ENCODE results near the gene ZNF692. TPM values are rescaled to one million over a fixed set of nuclear protein-coding genes. Genes with fewer than 3 reads are reported as not detected.

The ZNF692 gene
- total and polyA plus RNA-seq, 9 donors, result 13.2 to 47.7 (median 35.4) TPM

DNA sequence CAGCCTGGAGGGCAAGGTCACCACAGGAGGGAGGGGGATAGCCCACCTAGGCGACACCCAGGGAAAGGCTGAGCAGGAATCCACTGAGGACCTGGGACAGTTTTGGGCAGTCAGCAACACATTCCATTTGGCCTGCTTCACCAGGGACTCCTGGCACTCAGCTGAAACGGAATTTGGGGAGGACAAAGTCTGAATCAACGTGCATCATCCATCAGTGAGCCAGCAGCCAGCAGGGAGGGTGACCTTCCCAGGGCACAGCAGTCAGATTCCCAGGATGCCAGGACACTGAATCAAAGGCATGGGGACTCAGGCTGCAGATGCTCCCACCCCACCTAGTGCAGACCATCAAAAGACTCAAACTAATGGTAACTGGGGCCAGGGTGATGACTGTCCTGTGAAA lies 37.8 kb downstream of the ZNF692 start:
- Histone ChIP-seq H3K27ac (no peak overlapping the region), H3K4me1 (ENCODE audit: insufficient read depth) (peaks cover 24% of the 10 kb centered on the region), H3K27me3 (no peaks in the 10 kb centered on the region), H3K36me3 (no peaks in the 10 kb centered on the region), H3K9me3 (no peaks in the 10 kb centered on the region), H3K4me3 (no peak overlapping the region)
- 23 to 49% (median 38%) methylated on average over 3 of the region's 3 CpGs for WGBS, 3 donors
- intact Hi-C loops (cut with DNase I), result no loop called here
- TF ChIP-seq, protein P1, sequence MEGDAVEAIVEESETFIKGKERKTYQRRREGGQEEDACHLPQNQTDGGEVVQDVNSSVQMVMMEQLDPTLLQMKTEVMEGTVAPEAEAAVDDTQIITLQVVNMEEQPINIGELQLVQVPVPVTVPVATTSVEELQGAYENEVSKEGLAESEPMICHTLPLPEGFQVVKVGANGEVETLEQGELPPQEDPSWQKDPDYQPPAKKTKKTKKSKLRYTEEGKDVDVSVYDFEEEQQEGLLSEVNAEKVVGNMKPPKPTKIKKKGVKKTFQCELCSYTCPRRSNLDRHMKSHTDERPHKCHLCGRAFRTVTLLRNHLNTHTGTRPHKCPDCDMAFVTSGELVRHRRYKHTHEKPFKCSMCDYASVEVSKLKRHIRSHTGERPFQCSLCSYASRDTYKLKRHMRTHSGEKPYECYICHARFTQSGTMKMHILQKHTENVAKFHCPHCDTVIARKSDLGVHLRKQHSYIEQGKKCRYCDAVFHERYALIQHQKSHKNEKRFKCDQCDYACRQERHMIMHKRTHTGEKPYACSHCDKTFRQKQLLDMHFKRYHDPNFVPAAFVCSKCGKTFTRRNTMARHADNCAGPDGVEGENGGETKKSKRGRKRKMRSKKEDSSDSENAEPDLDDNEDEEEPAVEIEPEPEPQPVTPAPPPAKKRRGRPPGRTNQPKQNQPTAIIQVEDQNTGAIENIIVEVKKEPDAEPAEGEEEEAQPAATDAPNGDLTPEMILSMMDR (IDR thresholded peaks at IDR 0.05), result no peak
- TF ChIP-seq POLR2A (IDR thresholded peaks at IDR 0.05) (no peak), EP300 (IDR thresholded peaks at IDR 0.05) (no peak)
- DNase-seq, result no peak

DNA sequence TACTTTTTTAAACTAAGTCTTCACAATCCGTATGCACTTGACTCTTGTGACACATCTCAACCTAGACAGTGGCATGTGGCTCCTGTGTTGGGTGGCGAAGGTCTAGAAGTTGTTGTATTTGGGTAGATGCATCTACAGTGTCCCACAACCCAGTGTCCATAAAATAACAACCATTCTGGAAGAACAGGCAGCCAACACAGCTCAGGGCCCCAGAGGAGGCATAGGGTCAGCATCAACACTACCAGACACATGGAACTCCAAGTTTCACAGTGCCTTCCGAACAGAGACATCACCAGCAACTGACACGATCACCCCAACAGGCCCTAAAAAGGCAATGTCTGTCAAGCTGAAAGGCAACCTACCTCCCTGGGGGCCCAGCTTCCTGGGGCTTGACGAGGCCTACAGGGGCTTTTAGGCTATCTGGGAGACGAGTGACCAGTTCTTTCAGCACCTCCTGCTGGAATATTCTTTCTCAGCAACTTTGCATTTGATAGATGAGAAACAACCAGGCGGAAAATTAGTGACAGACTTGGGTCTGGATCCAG lies 38.8 kb downstream of the ZNF692 start:
- Histone ChIP-seq H3K4me3 (no peak overlapping the region), H3K36me3 (no peaks in the 10 kb centered on the region), H3K9me3 (no peaks in the 10 kb centered on the region), H3K27ac (no peak overlapping the region), H3K27me3 (no peaks in the 10 kb centered on the region), H3K4me1 (ENCODE audit: insufficient read depth) (peaks cover 24% of the 10 kb centered on the region)
- DNase-seq, result no peak
- WGBS, 3 donors, result 84 to 88% (median 85%) methylated on average over 7 of the region's 7 CpGs
- intact Hi-C loops (cut with DNase I), result no loop called here
- TF ChIP-seq, protein P1 (IDR thresholded peaks at IDR 0.05), result no peak
- TF ChIP-seq POLR2A (IDR thresholded peaks at IDR 0.05) (no peak), EP300 (IDR thresholded peaks at IDR 0.05) (no peak)

DNA sequence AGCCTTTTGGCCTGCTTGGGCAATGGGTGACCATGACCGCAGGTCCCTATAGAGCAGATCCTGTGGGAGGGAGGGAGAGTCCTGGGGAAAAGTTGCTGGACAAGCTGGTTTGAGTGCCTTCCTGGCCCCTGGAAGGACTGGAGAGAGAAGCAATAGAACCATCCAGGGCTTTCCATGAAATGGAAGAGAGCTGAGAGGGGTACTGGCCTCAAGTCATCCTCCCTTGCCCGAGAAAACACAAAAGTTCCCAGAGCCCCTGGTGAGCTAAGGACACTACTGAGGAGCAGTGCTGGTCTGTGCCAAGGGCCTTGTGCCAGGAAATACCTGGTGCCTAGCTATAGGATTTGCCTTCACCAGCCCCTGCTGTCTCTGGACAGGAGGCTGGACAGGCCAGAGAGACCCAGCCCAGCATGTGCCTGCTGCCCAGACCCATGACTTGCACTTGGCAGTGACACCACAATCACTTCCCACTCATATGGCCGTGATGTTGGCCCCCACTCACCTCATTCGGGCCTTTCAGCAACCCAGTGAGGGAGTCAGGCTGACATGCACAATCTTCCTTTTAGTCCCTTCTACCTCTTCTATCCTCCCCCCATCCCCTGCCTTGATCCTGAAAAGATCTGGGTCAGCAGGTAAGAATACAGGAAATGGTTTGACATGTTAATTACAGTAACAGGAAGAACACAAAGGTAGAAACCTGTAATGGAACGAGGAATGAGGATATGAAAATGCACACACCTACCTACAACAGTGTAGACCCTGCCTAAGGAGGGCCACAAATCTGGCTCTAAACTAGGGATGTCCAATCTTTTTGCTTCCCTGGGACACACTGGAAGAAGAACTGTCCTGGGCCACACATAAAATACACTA lies 40.1 kb downstream of the ZNF692 start:
- Histone ChIP-seq H3K9me3 (no peaks in the 10 kb centered on the region), H3K36me3 (no peaks in the 10 kb centered on the region), H3K4me1 (ENCODE audit: insufficient read depth) (peaks cover 12% of the 10 kb centered on the region), H3K27me3 (no peaks in the 10 kb centered on the region), H3K4me3 (no peak overlapping the region), H3K27ac (no peak overlapping the region)
- intact Hi-C loops (cut with DNase I), result no loop called here
- no peak for DNase-seq
- TF ChIP-seq EP300 (IDR thresholded peaks at IDR 0.05), result no peak
- TF ChIP-seq POLR2A (IDR thresholded peaks at IDR 0.05), result no peak
- TF ChIP-seq, protein P1 (IDR thresholded peaks at IDR 0.05), result no peak
- 75 to 82% (median 75%) methylated on average over 5 of the region's 5 CpGs for WGBS, 3 donors

DNA sequence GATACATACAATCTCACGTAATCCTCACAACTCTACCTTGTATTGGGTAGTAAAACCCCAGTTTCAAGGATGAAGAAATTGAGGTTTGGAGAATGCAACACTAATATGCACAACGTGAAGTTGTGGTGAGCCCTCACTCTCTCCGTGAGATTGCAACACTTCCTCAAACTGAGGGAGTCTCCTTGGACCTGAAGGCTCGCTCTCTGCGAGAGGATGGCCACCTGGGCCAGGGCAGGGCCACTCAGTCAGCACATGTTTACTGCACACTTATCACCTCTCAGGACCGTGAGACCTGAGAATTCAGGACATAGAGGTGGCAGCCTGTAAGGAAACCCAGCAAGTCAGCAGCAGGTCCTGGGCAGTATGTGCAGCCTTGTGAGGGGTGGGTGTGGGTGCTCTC lies 41.8 kb downstream of the ZNF692 start:
- no peak for DNase-seq
- 83 to 85% (median 85%) methylated on average over 6 of the region's 6 CpGs for WGBS, 3 donors

More for the DNA sequence above, 41.8 kb downstream of the ZNF692 start:
- intact Hi-C loops (cut with DNase I), result no loop called here
- TF ChIP-seq, protein P1 (IDR thresholded peaks at IDR 0.05), result no peak
- TF ChIP-seq POLR2A (IDR thresholded peaks at IDR 0.05) (no peak), EP300 (IDR thresholded peaks at IDR 0.05) (no peak)
- Histone ChIP-seq H3K4me1 (ENCODE audit: insufficient read depth) (peaks cover 3% of the 10 kb centered on the region), H3K36me3 (no peaks in the 10 kb centered on the region), H3K9me3 (no peaks in the 10 kb centered on the region), H3K4me3 (no peak overlapping the region), H3K27me3 (no peaks in the 10 kb centered on the region), H3K27ac (no peak overlapping the region)

All from ovary (tissue), 9 donors.